Neural progenitor cell (in vitro differentiated cells): ENCODE data around the gene PIGM. TPM values are rescaled to one million over a fixed set of nuclear protein-coding genes. Genes with fewer than 3 reads are reported as not detected.

Source experiments
- DNase-seq: peaks from one replicate; pipeline ENCODE4 v3.0.0-alpha.2; 2016; ENCODE audit warnings: low spot score
- H2AFZ ChIP-seq: fragments of 200-600 bp; sonication (generic); replicated peaks from 2 replicates; pipeline ENCODE4 v1.6.1; 2016; ENCODE audit warnings: antibody characterized with exemption
- H3F3A ChIP-seq: fragments of 200-600 bp; sonication (generic); 2 replicates; pipeline ENCODE4 v1.6.1; 2016; ENCODE audit warnings: antibody characterized with exemption, low read depth
- H3K27ac ChIP-seq: fragments of 200-600 bp; sonication (generic); 2 replicates; pipeline ENCODE4 v1.5.1; 2016; ENCODE audit warnings: mild to moderate bottlenecking
- H3K27me3 ChIP-seq: fragments of 200-600 bp; sonication (generic); 2 replicates; pipeline ENCODE4 v1.6.1; 2016; ENCODE audit warnings: mild to moderate bottlenecking, moderate library complexity
- H3K36me3 ChIP-seq: fragments of 200-600 bp; sonication (generic); 2 replicates; pipeline ENCODE4 v1.5.1; 2016
- H3K4me1 ChIP-seq: fragments of 200-600 bp; sonication (generic); 2 replicates; pipeline ENCODE4 v1.6.1; 2016; ENCODE audit warnings: mixed run types
- H3K4me2 ChIP-seq: fragments of 200-600 bp; sonication (generic); 2 replicates; pipeline ENCODE4 v1.6.1; 2016
- H3K4me3 ChIP-seq: fragments of 200-600 bp; sonication (generic); 2 replicates; pipeline ENCODE4 v1.5.1; 2016
- H3K79me2 ChIP-seq: fragments of 200-600 bp; sonication (generic); 2 replicates; pipeline ENCODE4 v1.6.1; 2016; ENCODE audit warnings: low read depth
- H3K9ac ChIP-seq: fragments of 200-600 bp; sonication (generic); 2 replicates; pipeline ENCODE4 v1.6.1; 2016
- H3K9me3 ChIP-seq: fragments of 200-600 bp; sonication (generic); 2 replicates; pipeline ENCODE4 v1.5.1; 2016; ENCODE audit warnings: low read depth
- H4K20me1 ChIP-seq: fragments of 200-600 bp; sonication (generic); 2 replicates; pipeline ENCODE4 v1.6.1; 2016; ENCODE audit warnings: low read depth
- H3K27ac Mint-ChIP-seq: 3 replicates; pipeline ENCODE4 v1.8.0; 2021; ENCODE audit warnings: mixed read lengths
- H3K27me3 Mint-ChIP-seq: 2 replicates; pipeline ENCODE4 v1.8.0; 2022; ENCODE audit warnings: low read depth, mild to moderate bottlenecking, inconsistent platforms, moderate library complexity, mixed read lengths; ENCODE audit not compliant: insufficient read depth
- H3K36me3 Mint-ChIP-seq: 3 replicates; pipeline ENCODE4 v1.8.0; 2021; ENCODE audit warnings: mixed read lengths
- H3K4me1 Mint-ChIP-seq: 3 replicates; pipeline ENCODE4 v1.8.0; 2021; ENCODE audit warnings: mixed read lengths
- H3K4me3 Mint-ChIP-seq: 3 replicates; pipeline ENCODE4 v1.8.0; 2021; ENCODE audit warnings: mild to moderate bottlenecking, moderate library complexity, mixed read lengths
- H3K9me3 Mint-ChIP-seq: 3 replicates; pipeline ENCODE4 v1.8.0; 2020; ENCODE audit warnings: mixed read lengths
- EZH2 ChIP-seq: fragments of 200-600 bp; sonication (generic); IDR thresholded peaks from 2 replicates; pipeline ENCODE4 v1.6.1; 2017; ENCODE audit warnings: antibody characterized with exemption, mild to moderate bottlenecking, moderate library complexity
- EZH2phosphoT487 ChIP-seq: fragments of 200-600 bp; sonication (generic); IDR thresholded peaks from 2 replicates; pipeline ENCODE4 v1.6.1; 2017; ENCODE audit warnings: antibody characterized with exemption
- total RNA-seq: library from RNA; depleted of rRNA; stranded (reverse); fragments of >200 nt; gene quantifications from 2 replicates; pipeline ENCODE4 v1.2.3, GENCODE V29; 2015; ENCODE audit warnings: low replicate concordance
- TF ChIP-seq, protein P1 (sequence below): fragments of 200-600 bp; sonication (generic); IDR thresholded peaks from 2 replicates; pipeline ENCODE4 v1.5.1; 2017; ENCODE audit warnings: antibody characterized with exemption, mild to moderate bottlenecking

The PIGM gene
- total RNA-seq, 1 donor from 2014 or later: 7.1 TPM

GRCh38 chr1:160004001-160004400, 27.8 kb downstream of the PIGM start:
- no peak overlapping the region for H3K4me3 Mint-ChIP-seq
- Histone ChIP-seq H3F3A (peaks cover 6% of the 10 kb centered on the region), H3K4me1 (no peaks in the 10 kb centered on the region), H3K36me3 (no peaks in the 10 kb centered on the region), H3K27ac (no peak overlapping the region), H2AFZ (no peak overlapping the region), H3K4me2 (no peak overlapping the region), H3K9me3 (no peaks in the 10 kb centered on the region), H3K4me3 (no peak overlapping the region), H4K20me1 (no peaks in the 10 kb centered on the region), H3K79me2 (no peaks in the 10 kb centered on the region), H3K9ac (no peak overlapping the region), H3K27me3 (peaks cover 4% of the 10 kb centered on the region)
- no peak for DNase-seq
- H3K9me3 Mint-ChIP-seq: no peaks in the 10 kb centered on the region
- no peaks in the 10 kb centered on the region for H3K27me3 Mint-ChIP-seq
- TF ChIP-seq, protein P1, sequence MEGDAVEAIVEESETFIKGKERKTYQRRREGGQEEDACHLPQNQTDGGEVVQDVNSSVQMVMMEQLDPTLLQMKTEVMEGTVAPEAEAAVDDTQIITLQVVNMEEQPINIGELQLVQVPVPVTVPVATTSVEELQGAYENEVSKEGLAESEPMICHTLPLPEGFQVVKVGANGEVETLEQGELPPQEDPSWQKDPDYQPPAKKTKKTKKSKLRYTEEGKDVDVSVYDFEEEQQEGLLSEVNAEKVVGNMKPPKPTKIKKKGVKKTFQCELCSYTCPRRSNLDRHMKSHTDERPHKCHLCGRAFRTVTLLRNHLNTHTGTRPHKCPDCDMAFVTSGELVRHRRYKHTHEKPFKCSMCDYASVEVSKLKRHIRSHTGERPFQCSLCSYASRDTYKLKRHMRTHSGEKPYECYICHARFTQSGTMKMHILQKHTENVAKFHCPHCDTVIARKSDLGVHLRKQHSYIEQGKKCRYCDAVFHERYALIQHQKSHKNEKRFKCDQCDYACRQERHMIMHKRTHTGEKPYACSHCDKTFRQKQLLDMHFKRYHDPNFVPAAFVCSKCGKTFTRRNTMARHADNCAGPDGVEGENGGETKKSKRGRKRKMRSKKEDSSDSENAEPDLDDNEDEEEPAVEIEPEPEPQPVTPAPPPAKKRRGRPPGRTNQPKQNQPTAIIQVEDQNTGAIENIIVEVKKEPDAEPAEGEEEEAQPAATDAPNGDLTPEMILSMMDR: no peak
- TF ChIP-seq EZH2phosphoT487: no peak
- no peak for TF ChIP-seq EZH2
- H3K27ac Mint-ChIP-seq: no peak overlapping the region
- H3K36me3 Mint-ChIP-seq: no peaks in the 10 kb centered on the region
- H3K4me1 Mint-ChIP-seq: no peaks in the 10 kb centered on the region

- no peaks in the 10 kb centered on the region for H3K4me1 Mint-ChIP-seq
- H3K4me3 ChIP-seq: no peak overlapping the region
- no peaks in the 10 kb centered on the region for H4K20me1 ChIP-seq
- H3K27me3 ChIP-seq: no peaks in the 10 kb centered on the region
- H3K27ac ChIP-seq: no peak overlapping the region
- no peaks in the 10 kb centered on the region for H3K4me1 ChIP-seq
- no peaks in the 10 kb centered on the region for H3F3A ChIP-seq
- H3K9ac ChIP-seq: no peak overlapping the region
- H3K4me2 ChIP-seq: no peak overlapping the region
- no peak for DNase-seq
- H3K4me3 Mint-ChIP-seq: no peak overlapping the region
- H3K36me3 ChIP-seq: no peaks in the 10 kb centered on the region
- H3K9me3 Mint-ChIP-seq: no peaks in the 10 kb centered on the region
- no peaks in the 10 kb centered on the region for H3K36me3 Mint-ChIP-seq
- H3K79me2 ChIP-seq: no peaks in the 10 kb centered on the region
- TF ChIP-seq EZH2: no peak
- TF ChIP-seq, protein P1: no peak
- no peak for TF ChIP-seq EZH2phosphoT487
- no peak overlapping the region for H3K27ac Mint-ChIP-seq
- H3K9me3 ChIP-seq: no peaks in the 10 kb centered on the region
- no peak overlapping the region for H2AFZ ChIP-seq
- peaks cover 3% of the 10 kb centered on the region for H3K27me3 Mint-ChIP-seq
These were observed 30.4 kb downstream of the PIGM start for GRCh38 chr1:160001440-160001839.

GRCh38 chr1:159999204-159999603, 32.6 kb downstream of the PIGM start:
- H3K4me3 ChIP-seq: no peak overlapping the region
- TF ChIP-seq, protein P1: no peak
- TF ChIP-seq EZH2phosphoT487 (no peak), EZH2 (no peak)
- Mint-ChIP-seq H3K9me3 (no peaks in the 10 kb centered on the region), H3K36me3 (no peaks in the 10 kb centered on the region), H3K4me3 (no peak overlapping the region), H3K27ac (no peak overlapping the region), H3K27me3 (peaks cover 3% of the 10 kb centered on the region), H3K4me1 (no peaks in the 10 kb centered on the region)
- no peak overlapping the region for H3K9ac ChIP-seq
- H3F3A ChIP-seq: no peaks in the 10 kb centered on the region
- no peak for DNase-seq
- H3K4me1 ChIP-seq: no peaks in the 10 kb centered on the region
- no peak overlapping the region for H3K4me2 ChIP-seq
- no peak overlapping the region for H2AFZ ChIP-seq
- H3K9me3 ChIP-seq: no peaks in the 10 kb centered on the region
- no peaks in the 10 kb centered on the region for H3K27me3 ChIP-seq
- H3K79me2 ChIP-seq: no peaks in the 10 kb centered on the region
- no peaks in the 10 kb centered on the region for H4K20me1 ChIP-seq
- H3K36me3 ChIP-seq: no peaks in the 10 kb centered on the region
- H3K27ac ChIP-seq: no peak overlapping the region
